Pulmonary artery endothelial cell (primary cell): ENCODE data around the gene C3orf18. TPM values are rescaled to one million over a fixed set of nuclear protein-coding genes. Genes with fewer than 3 reads are reported as not detected.
"Not testable (repeated sequence)": the region's sequence is repeated elsewhere in the genome, so short reads cannot be mapped to it uniquely, and the experiment has no call there.

ENCODE experiments used
- DNase-seq: peaks from one replicate; pipeline ENCODE4 v3.0.0-alpha.2; 2011; ENCODE audit warnings: low read depth, low spot score
- total RNA-seq: library from RNA; depleted of rRNA; stranded (reverse); fragments of >200 nt; gene quantifications from 2 replicates; pipeline ENCODE4 v1.2.3, GENCODE V29; 2014

The C3orf18 gene
- total RNA-seq, 1 donor from 2014 or later, result 3.5 TPM

DNA sequence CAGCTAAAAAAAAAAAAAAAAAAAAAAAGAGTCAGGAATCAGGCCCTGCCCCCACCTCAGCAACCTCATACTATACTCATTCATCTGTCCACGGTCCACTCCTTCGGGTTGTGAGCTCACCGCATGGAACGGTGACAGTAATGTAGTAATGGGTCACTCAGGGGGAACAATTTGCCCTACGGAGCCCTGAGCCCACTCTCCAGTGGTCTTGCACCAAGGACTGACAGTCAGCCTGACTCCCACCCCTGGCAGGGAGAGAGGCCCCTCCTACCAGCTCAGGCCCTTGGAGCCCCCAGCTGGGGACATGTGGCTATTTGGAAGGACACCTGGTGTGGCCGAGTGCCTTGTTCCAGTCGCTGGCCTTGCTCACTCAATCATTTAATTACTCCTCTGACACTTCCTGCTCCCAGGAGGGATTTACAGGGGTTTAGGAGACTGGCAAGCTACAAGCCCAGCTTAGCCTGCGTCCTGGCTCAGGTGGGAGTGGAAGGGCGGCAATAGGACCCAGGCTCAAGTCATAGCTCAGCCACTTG, 44.2 kb downstream of the C3orf18 start:
- DNase-seq, result no peak

DNA sequence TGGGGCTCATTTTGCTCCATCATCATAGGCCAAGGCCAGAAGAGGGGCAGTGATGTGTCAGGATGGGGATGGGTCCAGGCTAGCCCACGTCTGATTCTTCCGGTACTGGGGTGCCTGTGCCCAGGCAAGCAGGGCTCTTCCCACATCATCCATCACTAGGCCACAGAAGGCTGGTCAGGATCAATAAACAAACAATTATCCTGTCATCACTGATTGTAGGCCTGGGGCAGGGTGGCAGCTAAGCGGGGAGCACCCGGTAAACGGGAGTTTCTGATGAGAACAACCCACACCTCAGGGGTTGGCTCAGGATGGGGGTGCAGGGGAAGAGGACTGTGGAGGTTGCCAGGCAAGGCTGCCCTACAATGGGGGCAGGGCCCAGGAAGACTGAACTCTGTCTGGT, 46.0 kb downstream of the C3orf18 start:
- no peak for DNase-seq

DNA sequence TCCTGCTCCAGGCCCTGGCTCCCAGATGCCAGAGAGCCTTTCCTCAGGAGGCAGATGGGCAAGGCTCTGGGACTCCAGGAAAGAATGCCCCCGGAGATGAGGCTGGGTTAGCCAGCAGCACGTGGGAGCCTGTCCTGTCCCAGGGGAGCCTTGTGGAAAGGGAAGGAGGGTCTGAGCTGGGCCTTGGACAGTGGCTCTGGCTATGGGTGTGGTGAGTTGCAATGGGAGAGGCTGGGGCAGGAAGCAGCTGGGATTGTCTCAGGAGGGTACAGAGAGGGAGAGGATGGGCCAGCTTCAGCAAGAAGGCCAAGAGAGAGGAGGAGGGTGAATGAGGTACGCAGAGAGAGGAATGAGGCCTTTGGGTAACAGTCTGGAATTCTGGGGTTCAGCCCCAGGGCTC, 46.7 kb downstream of the C3orf18 start:
- no peak for DNase-seq

DNA sequence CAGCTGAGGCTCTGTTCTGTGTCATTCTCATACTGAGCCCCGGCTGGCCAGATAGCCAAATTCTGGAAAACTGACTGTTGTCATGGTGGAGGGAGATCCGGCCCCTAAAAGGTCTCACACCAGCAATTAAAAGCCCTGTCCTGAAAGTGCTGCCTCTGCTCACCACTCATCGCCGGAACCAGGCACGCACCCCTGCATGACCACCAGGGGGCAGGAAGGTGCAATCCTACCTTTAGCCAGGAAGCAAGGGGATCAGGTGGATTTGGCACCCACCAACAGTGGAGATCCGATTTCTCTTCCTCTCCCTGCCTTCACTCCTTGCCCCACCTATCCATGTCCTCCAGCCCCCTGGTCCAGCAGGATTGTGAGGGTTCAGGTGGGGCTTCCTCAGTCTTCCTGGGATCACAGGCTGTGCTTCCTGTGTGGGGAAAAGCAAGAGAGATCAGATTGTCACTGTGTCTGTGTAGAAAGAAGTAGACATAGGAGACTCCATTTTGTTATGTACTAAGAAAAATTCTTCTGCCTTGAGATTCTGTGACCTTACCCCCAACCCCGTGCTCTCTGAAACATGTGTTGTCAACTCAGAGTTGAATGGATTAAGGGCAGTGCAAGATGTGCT, 48.0 kb downstream of the C3orf18 start:
- DNase-seq, result no peak

DNA sequence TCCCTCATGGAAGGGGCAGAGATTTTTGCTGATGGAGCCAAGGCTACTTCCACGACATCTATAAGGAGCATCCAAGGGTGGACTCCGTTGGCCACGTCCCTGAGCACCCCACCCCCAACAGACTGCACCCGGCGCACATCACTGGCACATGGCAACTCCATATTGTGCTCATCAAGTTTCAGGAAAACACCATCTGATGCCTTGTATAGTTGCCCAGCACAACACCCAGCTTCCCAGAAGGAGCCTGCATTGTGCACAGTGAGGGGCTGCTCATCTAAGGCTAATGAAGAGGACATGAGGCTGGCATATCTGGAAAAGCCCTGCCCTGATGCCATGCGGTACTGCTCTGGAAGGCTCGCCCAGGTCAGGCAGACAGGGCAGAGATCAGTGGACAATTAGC, 49.1 kb downstream of the C3orf18 start:
- no peak for DNase-seq

DNA sequence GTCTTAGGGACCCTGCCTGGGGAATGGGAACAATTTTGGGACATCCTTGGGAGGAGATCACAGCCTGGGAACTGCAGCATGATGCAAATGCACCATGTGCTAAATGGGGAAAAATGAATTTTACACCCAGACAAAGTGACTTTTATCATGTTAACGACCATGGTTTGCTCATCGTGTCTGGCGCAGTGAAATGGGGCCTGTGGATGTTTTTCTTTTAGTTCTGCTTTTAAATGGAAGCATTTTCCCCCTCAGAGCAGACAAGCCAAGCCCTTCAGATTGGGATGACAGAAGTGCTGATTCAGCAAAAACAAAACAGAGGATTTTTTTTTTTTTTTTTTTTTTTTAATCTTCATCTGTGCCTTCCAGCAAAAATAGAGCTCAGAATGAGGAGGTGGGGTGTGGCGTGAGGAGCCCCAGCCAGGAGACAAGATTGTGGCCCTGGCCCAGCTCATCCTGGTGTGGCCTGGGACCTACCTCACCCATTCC, 49.8 kb downstream of the C3orf18 start:
- no peak for DNase-seq

DNA sequence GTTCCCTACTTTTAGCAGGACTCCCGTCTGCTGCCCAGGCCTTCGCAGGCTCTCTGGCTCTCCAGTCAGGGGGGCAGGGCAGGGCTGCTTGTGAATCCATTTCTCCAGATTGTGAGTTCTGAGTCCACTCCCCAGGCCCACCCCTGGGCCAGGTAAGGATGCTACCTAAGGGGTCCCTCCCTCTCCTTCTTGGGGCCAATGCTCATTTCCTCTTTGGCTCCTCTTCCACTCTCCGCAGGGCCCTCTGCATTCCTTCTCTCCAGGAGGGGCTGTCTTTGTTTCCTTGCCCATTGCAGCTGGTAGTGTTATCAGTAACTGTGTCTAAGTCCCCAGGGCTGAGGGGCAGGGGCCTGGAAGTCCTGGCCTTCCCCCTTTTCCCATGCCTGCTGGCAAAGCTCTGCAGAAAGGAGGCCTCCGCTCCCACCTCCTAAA, 51.1 kb downstream of the C3orf18 start:
- DNase-seq, result no peak

DNA sequence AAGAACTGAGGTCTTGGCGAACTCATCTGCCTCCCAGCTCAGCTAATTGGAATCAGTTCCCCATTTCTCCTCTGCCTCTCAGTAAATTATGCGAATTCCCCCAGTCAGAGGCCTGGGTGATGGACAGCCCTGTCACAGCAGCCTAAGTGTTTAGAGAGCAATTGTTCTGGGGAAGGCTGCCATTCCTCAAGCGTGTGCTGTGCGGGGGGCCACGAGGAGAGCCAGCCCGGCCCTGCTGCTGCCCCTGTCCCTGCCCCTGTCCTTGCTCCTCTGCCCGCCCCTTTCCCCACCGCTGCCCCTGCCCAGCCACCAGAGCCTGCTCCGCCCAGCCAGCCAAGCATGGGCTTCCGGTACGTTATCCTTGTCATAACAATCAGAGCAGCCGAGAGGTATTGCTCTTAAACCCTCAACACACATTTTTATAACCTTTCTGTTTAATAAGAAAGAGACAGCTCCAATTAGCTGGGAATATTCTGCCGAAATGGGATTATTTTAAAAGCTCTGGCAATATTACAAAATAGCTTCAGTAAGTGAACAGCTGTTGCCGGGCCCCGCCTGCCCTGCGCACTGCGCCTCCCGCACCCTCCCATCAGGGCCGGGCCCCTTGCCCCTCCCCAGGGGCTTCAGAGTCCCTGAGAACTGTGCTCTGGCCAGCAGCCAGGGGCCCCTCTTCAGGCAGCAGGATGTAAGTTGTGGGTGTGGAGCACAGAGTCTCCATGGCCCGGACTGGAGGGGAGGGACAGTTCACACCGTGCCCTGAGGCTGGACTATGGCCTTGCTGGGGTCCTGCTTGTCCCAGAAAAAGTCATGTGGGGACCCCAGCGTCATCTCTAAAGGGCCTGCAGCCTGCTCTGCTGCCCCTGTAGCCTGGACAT, 51.7 kb downstream of the C3orf18 start:
- no peak for DNase-seq

DNA sequence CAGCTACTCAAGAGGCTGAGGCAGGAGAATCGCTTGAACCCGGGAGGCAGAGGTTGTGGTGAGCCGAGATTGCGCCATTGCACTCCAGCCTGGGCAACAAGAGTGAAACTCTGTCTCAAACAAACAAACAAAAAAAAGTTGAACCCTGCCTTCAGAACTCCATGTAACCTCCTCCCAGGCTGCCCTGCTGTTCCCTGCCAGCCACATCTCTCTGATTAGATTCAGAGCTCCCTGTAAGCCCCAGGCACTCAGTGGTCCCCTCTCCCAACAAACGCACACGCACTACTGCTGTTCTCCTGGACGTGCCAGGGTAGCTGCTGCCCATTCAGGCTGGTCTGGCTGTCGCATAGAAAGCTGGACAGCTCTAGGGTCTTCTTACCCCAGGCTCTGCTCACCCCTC, 54.6 kb downstream of the C3orf18 start:
- not testable (repeated sequence) for DNase-seq

DNA sequence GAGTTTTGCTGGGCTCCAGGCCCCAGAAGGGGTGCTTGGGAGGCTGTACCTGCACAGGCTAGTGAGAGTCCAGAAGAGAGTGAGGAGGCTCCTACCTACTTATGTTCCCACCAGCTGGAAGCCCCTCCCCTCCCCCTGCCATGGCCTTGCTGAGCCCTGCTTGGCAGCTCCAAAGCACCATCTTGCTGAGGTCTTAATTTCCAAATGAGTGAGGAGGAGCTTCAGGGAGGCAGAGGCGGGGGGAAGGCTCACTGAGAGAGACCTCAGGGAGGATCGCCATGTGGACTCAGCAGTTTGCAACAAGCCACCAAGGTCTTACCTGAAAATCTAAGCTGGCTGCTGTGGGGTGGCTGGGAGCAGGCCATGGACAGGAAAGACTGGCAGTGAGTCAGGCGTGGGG, 55.4 kb downstream of the C3orf18 start:
- DNase-seq, result no peak

DNA sequence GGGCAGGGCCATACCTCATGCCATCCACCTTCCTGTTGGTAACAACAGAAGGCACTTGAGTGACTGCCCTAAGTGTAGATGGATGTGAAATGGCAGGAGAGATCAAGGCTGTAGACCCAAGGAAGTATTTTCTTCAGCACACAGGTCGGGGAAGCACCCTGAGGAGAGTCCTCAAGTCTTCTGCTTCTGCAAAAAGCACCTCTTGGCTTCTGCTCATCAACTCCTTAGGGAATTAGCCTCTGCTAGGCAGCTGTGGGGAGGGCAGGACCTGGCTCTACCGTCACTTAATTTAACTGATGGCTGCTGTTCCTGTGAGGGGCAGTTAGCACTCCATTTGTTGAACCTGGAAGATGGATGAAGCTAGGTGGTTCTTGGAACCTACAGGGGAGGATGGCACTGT, 57.2 kb downstream of the C3orf18 start:
- DNase-seq, result no peak

DNA sequence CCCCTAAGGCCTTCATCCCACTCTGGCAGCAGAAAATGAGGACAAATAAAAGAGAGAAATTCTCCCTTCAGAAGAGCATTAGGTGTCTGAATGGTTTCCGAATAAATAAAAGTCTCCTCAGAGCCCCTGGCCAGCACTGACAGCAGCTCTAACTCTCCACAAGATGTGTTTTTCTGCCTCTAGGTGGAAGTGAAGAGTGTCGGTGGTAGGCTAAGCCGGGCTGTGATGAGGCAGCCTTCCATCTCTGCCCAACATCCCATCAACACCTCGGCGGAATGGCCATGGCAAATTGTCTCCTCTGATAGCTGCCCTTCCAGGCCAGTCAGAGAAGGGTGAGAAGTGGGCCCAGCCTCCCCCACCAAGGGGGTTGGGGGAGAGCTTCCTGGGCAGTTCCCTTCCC, 57.8 kb downstream of the C3orf18 start:
- DNase-seq, result no peak

DNA sequence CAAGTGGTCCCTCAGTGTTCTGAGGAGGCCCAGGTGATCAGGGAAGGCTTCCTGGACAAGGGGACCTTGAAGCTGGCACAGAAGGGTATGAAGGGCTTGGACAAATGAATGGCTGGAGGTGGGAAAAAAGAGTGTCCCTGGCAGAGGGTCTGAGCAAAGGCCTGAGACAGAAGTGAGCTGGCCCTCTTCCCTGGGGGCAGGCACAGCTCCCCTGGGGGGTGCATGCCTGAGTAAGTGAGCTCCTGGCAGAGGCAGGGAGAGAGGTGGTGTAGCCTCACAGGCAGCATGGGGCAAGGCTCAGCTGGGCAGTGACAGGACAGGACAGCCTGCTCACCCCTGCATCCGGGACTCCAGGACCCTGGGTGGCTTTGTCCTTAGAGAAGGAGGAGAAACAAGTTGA, 58.7 kb downstream of the C3orf18 start:
- no peak for DNase-seq

Other genes with a start within 250 kb of the C3orf18 start
- 535 and 564 TPM in 2 replicates for gene HYAL2, start 245.0 kb downstream of the C3orf18 start, total RNA-seq
- 24.8 and 36.5 TPM in 2 replicates for gene TUSC2, start 239.5 kb downstream of the C3orf18 start, total RNA-seq
- gene RASSF1, start 226.9 kb downstream of the C3orf18 start, total RNA-seq, result 17.0 and 22.5 TPM in 2 replicates
- gene ZMYND10, start 222.0 kb downstream of the C3orf18 start, total RNA-seq, result 0.13 and 0.35 TPM in 2 replicates
- 19.9 and 20.1 TPM in 2 replicates for gene NPRL2, start 217.0 kb downstream of the C3orf18 start, total RNA-seq
- 19.1 and 26.3 TPM in 2 replicates for gene CYB561D2, start 216.9 kb downstream of the C3orf18 start, total RNA-seq
- 36.8 and 38.1 TPM in 2 replicates for gene TMEM115, start 208.2 kb downstream of the C3orf18 start, total RNA-seq
- not detected in 2 replicates for gene CACNA2D2, start 64.1 kb downstream of the C3orf18 start, total RNA-seq
- 13.7 and 15.2 TPM in 2 replicates for gene HEMK1, start 1.8 kb upstream of the C3orf18 start, total RNA-seq
- 0.28 and 0.46 TPM in 2 replicates for gene CISH, start 44.0 kb upstream of the C3orf18 start, total RNA-seq
- gene MAPKAPK3, start 49.4 kb upstream of the C3orf18 start, total RNA-seq, result 18.9 and 32.4 TPM in 2 replicates
- under 0.01 and 0.04 TPM in 2 replicates for gene DOCK3, start 107.2 kb upstream of the C3orf18 start, total RNA-seq